ENCODE data around the gene AZGP1.
"Not testable (repeated sequence)": the region's sequence is repeated elsewhere in the genome, so short reads cannot be mapped to it uniquely, and the experiment has no call there.

GRCh38 chr7:99991543-99991942, 15.7 kb upstream of the AZGP1 start:
- not testable (repeated sequence) for TF ChIP-seq CTCF (conservative IDR thresholded peaks at IDR 0.05 in 1 of 2, IDR thresholded peaks at IDR 0.05 in 1 of 2; ENCODE audit: extremely low read depth in 1 of 2, insufficient read depth in 1 of 2, low read depth in 1 of 2, low read length in 2 of 2); EZH2 (IDR thresholded peaks at IDR 0.05; ENCODE audit: borderline replicate concordance, low read length)

Measured in mammary epithelial cell (primary cell).